SH-SY5Y (cell line): ENCODE measurements around the gene AP1AR.

ENCODE experiments used
- GATA2 ChIP-seq: IDR thresholded peaks from 2 replicates; pipeline ENCODE4 v1.6.1; 2011; ENCODE audit warnings: mild to moderate bottlenecking, low read depth, low read length
- GATA3 ChIP-seq: IDR thresholded peaks from 2 replicates; pipeline ENCODE4 v1.6.1; 2011; ENCODE audit warnings: low read depth, mild to moderate bottlenecking, low read length, moderate library complexity

AP1AR gene

DNA sequence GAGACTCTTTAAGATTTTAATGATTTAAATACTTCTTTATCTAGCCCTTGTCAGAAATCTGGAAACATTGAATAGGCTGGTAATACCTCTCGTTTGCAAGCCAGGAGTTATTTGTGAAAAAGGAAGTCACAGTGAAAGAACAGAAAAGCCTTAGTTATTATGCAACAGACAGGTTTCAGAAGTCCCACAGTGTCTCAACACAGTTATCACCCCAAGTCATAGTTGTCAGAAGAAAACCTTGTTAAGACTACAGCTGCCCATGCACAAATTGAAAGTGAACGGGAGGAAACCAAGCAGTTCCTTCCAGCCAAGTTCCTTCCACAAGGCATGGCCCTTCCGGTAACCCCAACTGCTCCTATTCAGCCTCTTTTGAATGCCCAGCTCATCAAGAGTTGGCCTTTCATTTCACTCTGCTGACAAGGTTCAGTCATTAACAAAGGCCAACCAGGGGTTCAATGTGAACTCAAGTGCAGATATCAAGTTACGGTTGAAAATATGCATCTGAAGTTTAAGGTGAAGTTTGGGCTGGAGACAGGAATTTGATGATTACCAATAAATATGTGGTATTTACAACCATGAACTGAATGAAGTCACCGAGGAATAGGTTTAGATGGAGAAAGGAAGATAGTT is 81.1 kb downstream of the AP1AR start:
- TF ChIP-seq GATA3 (no peak), GATA2 (no peak)

GRCh38 chr4:112315446-112315845 is 83.9 kb downstream of the AP1AR start:
- no peak for TF ChIP-seq GATA2
- TF ChIP-seq GATA3, result no peak

- TF ChIP-seq GATA3, result no peak
- TF ChIP-seq GATA2, result no peak
Measured at GRCh38 chr4:112316360-112316759, 84.8 kb downstream of the AP1AR start.

- TF ChIP-seq GATA2 (no peak), GATA3 (no peak)
Measured at GRCh38 chr4:112318239-112319142, 86.9 kb downstream of the AP1AR start.
